ENCODE data around the gene EIF3J. TPM values are rescaled to one million over a fixed set of nuclear protein-coding genes. Genes with fewer than 3 reads are reported as not detected.
"Not testable (repeated sequence)": the region's sequence is repeated elsewhere in the genome, so short reads cannot be mapped to it uniquely, and the experiment has no call there.

The EIF3J gene
- total and polyA plus RNA-seq, 4 donors: 46.4 to 114 (median 86.4) TPM

GRCh38 chr15:44519537-44519936 is 17.4 kb upstream of the EIF3J start:
- Histone ChIP-seq H3K9me3 (ENCODE audit: control insufficient read depth, insufficient read depth, low read length) (no peaks in the 10 kb centered on the region), H3K4me3 (ENCODE audit: low read depth, low read length) (no peak overlapping the region), H3K27ac (ENCODE audit: low read depth, low read length) (no peak overlapping the region), H3K36me3 (ENCODE audit: control insufficient read depth, insufficient read depth, low read length) (peaks cover 36% of the 10 kb centered on the region), H3K4me1 (ENCODE audit: control insufficient read depth, insufficient read depth, low read length) (no peaks in the 10 kb centered on the region), H3K27me3 (ENCODE audit: control insufficient read depth, insufficient read depth, low read length) (no peaks in the 10 kb centered on the region)
- no CpG with 5 or more reads among the region's 6 CpGs for WGBS (ENCODE audit: insufficient coverage)
- DNase-seq (ENCODE audit: low read depth in 4 of 6, low spot score in 6 of 6): no peak

GRCh38 chr15:44525018-44525417 is 11.9 kb upstream of the EIF3J start:
- DNase-seq (ENCODE audit: low read depth in 4 of 6, low spot score in 6 of 6): no peak
- Histone ChIP-seq H3K36me3 (ENCODE audit: control insufficient read depth, insufficient read depth, low read length) (peaks cover 21% of the 10 kb centered on the region), H3K27me3 (ENCODE audit: control insufficient read depth, insufficient read depth, low read length) (no peaks in the 10 kb centered on the region), H3K4me3 (ENCODE audit: low read depth, low read length) (no peak overlapping the region), H3K9me3 (ENCODE audit: control insufficient read depth, insufficient read depth, low read length) (no peaks in the 10 kb centered on the region), H3K4me1 (ENCODE audit: control insufficient read depth, insufficient read depth, low read length) (no peaks in the 10 kb centered on the region), H3K27ac (ENCODE audit: low read depth, low read length) (no peak overlapping the region)
- no CpG with 5 or more reads among the region's 1 CpG for WGBS (ENCODE audit: insufficient coverage)

- Histone ChIP-seq H3K27me3 (ENCODE audit: control insufficient read depth, insufficient read depth, low read length) (no peaks in the 10 kb centered on the region), H3K4me3 (ENCODE audit: low read depth, low read length) (no peak overlapping the region), H3K36me3 (ENCODE audit: control insufficient read depth, insufficient read depth, low read length) (peaks cover 9% of the 10 kb centered on the region), H3K9me3 (ENCODE audit: control insufficient read depth, insufficient read depth, low read length) (no peaks in the 10 kb centered on the region), H3K27ac (ENCODE audit: low read depth, low read length) (no peak overlapping the region), H3K4me1 (ENCODE audit: control insufficient read depth, insufficient read depth, low read length) (no peaks in the 10 kb centered on the region)
- DNase-seq (ENCODE audit: low read depth in 4 of 6, low spot score in 6 of 6): no peak
- 25% methylated on average over 1 of the region's 2 CpGs for WGBS (ENCODE audit: insufficient coverage)
These were observed 9.7 kb upstream of the EIF3J start for GRCh38 chr15:44527241-44527640.

- no peak for DNase-seq (ENCODE audit: low read depth in 4 of 6, low spot score in 6 of 6)
- H3K4me1 ChIP-seq (ENCODE audit: control insufficient read depth, insufficient read depth, low read length): peaks cover under 1% of the 10 kb centered on the region
- H3K36me3 ChIP-seq (ENCODE audit: control insufficient read depth, insufficient read depth, low read length): peaks cover 5% of the 10 kb centered on the region
- 84% methylated on average over 5 of the region's 10 CpGs for WGBS (ENCODE audit: insufficient coverage)
- no peaks in the 10 kb centered on the region for H3K27me3 ChIP-seq (ENCODE audit: control insufficient read depth, insufficient read depth, low read length)
- no peak overlapping the region for H3K4me3 ChIP-seq (ENCODE audit: low read depth, low read length)
- H3K27ac ChIP-seq (ENCODE audit: low read depth, low read length): no peak overlapping the region
- H3K9me3 ChIP-seq (ENCODE audit: control insufficient read depth, insufficient read depth, low read length): no peaks in the 10 kb centered on the region
These were observed 6.9 kb upstream of the EIF3J start for GRCh38 chr15:44529864-44530604.

GRCh38 chr15:44530653-44531052 is 6.3 kb upstream of the EIF3J start:
- Histone ChIP-seq H3K9me3 (ENCODE audit: control insufficient read depth, insufficient read depth, low read length) (no peaks in the 10 kb centered on the region), H3K4me1 (ENCODE audit: control insufficient read depth, insufficient read depth, low read length) (peaks cover 7% of the 10 kb centered on the region), H3K27me3 (ENCODE audit: control insufficient read depth, insufficient read depth, low read length) (no peaks in the 10 kb centered on the region), H3K27ac (ENCODE audit: low read depth, low read length) (no peak overlapping the region), H3K4me3 (ENCODE audit: low read depth, low read length) (no peak overlapping the region), H3K36me3 (ENCODE audit: control insufficient read depth, insufficient read depth, low read length) (peaks cover 5% of the 10 kb centered on the region)
- no peak for DNase-seq (ENCODE audit: low read depth in 4 of 6, low spot score in 6 of 6)
- 100% methylated on average over 1 of the region's 3 CpGs for WGBS (ENCODE audit: insufficient coverage)

- H3K4me3 ChIP-seq (ENCODE audit: low read depth, low read length); H3K27ac ChIP-seq (ENCODE audit: low read depth, low read length); H3K27me3 ChIP-seq (ENCODE audit: control insufficient read depth, insufficient read depth, low read length); H3K36me3 ChIP-seq (ENCODE audit: control insufficient read depth, insufficient read depth, low read length); H3K9me3 ChIP-seq (ENCODE audit: control insufficient read depth, insufficient read depth, low read length); DNase-seq (ENCODE audit: low read depth in 4 of 6, low spot score in 6 of 6): not testable (repeated sequence)
- H3K4me1 ChIP-seq (ENCODE audit: control insufficient read depth, insufficient read depth, low read length): peaks cover 13% of the 10 kb centered on the region
- 100% methylated on average over 5 of the region's 5 CpGs for WGBS (ENCODE audit: insufficient coverage)
These were observed 4.7 kb upstream of the EIF3J start for GRCh38 chr15:44532275-44532674.

- H3K4me3 ChIP-seq (ENCODE audit: low read depth, low read length): no peak overlapping the region
- peaks cover 13% of the 10 kb centered on the region for H3K4me1 ChIP-seq (ENCODE audit: control insufficient read depth, insufficient read depth, low read length)
- no peak for DNase-seq (ENCODE audit: low read depth in 4 of 6, low spot score in 6 of 6)
- H3K9me3 ChIP-seq (ENCODE audit: control insufficient read depth, insufficient read depth, low read length): no peaks in the 10 kb centered on the region
- no peak overlapping the region for H3K27ac ChIP-seq (ENCODE audit: low read depth, low read length)
- WGBS (ENCODE audit: insufficient coverage): 97% methylated on average over 3 of the region's 3 CpGs
- H3K27me3 ChIP-seq (ENCODE audit: control insufficient read depth, insufficient read depth, low read length): no peaks in the 10 kb centered on the region
- peaks cover 5% of the 10 kb centered on the region for H3K36me3 ChIP-seq (ENCODE audit: control insufficient read depth, insufficient read depth, low read length)
These were observed 4.3 kb upstream of the EIF3J start for GRCh38 chr15:44532689-44533088.

- H3K27me3 ChIP-seq (ENCODE audit: control insufficient read depth, insufficient read depth, low read length): no peaks in the 10 kb centered on the region
- no peak overlapping the region for H3K27ac ChIP-seq (ENCODE audit: low read depth, low read length)
- WGBS (ENCODE audit: insufficient coverage): 100% methylated on average over 5 of the region's 8 CpGs
- peaks cover 11% of the 10 kb centered on the region for H3K36me3 ChIP-seq (ENCODE audit: control insufficient read depth, insufficient read depth, low read length)
- H3K9me3 ChIP-seq (ENCODE audit: control insufficient read depth, insufficient read depth, low read length): no peaks in the 10 kb centered on the region
- H3K4me3 ChIP-seq (ENCODE audit: low read depth, low read length): no peak overlapping the region
- DNase-seq (ENCODE audit: low read depth in 4 of 6, low spot score in 6 of 6): no peak
- peaks cover 13% of the 10 kb centered on the region for H3K4me1 ChIP-seq (ENCODE audit: control insufficient read depth, insufficient read depth, low read length)
These were observed 1.9 kb upstream of the EIF3J start for GRCh38 chr15:44535092-44535491.

- H3K4me1 ChIP-seq (ENCODE audit: control insufficient read depth, insufficient read depth, low read length): peaks cover 13% of the 10 kb centered on the region
- no peaks in the 10 kb centered on the region for H3K27me3 ChIP-seq (ENCODE audit: control insufficient read depth, insufficient read depth, low read length)
- no peaks in the 10 kb centered on the region for H3K9me3 ChIP-seq (ENCODE audit: control insufficient read depth, insufficient read depth, low read length)
- peak overlapping the region; percentile 99 for H3K27ac ChIP-seq (ENCODE audit: low read depth, low read length)
- peak overlapping the region; percentile 90 for H3K4me3 ChIP-seq (ENCODE audit: low read depth, low read length)
- peak in 4 of 6 donors; percentile 2 to 75 (median 10) for DNase-seq (ENCODE audit: low read depth in 4 of 6, low spot score in 6 of 6)
- WGBS (ENCODE audit: insufficient coverage): 48% methylated on average over 23 of the region's 36 CpGs
- peaks cover 14% of the 10 kb centered on the region for H3K36me3 ChIP-seq (ENCODE audit: control insufficient read depth, insufficient read depth, low read length)
These were observed 1.2 kb upstream of the EIF3J start for GRCh38 chr15:44535523-44536301.
